Ectodermal cell (in vitro differentiated cells): ENCODE results near the gene NBEAL1.
"Not testable (repeated sequence)": the region's sequence is repeated elsewhere in the genome, so short reads cannot be mapped to it uniquely, and the experiment has no call there.

Experiments
- H3K27ac ChIP-seq: 2 replicates; pipeline ENCODE4 v1.7.0; 2013; ENCODE audit warnings: mild to moderate bottlenecking, low read depth, low read length; ENCODE audit not compliant: insufficient read depth, poor library complexity, severe bottlenecking
- H3K27me3 ChIP-seq: 2 replicates; pipeline ENCODE4 v1.7.0; 2013; ENCODE audit warnings: mild to moderate bottlenecking, low read length; ENCODE audit not compliant: insufficient read depth, control insufficient read depth, poor library complexity, severe bottlenecking
- H3K36me3 ChIP-seq: one replicate; pipeline ENCODE4 v1.7.0; 2013; ENCODE audit warnings: low read length; ENCODE audit not compliant: control insufficient read depth, insufficient read depth
- H3K4me1 ChIP-seq: one replicate; pipeline ENCODE4 v1.7.0; 2013; ENCODE audit warnings: low read length; ENCODE audit not compliant: control insufficient read depth, insufficient read depth
- H3K4me3 ChIP-seq: 2 replicates; pipeline ENCODE4 v1.7.0; 2013; ENCODE audit warnings: low read depth, low read length, control low read depth; ENCODE audit not compliant: insufficient read depth
- H3K9me3 ChIP-seq: 2 replicates; pipeline ENCODE4 v1.7.0; 2013; ENCODE audit warnings: mild to moderate bottlenecking, low read length, moderate library complexity; ENCODE audit not compliant: control insufficient read depth
- WGBS, 2 experiments: methylation state at CpG; one replicate each; pipeline ENCODE4 v1.1.7; 2013; ENCODE audit warnings: missing lambda C conversion rate in 2 of 2; 5-methylcytosine and 5-hydroxymethylcytosine counted together

NBEAL1 gene

GRCh38 chr2:203037026-203037425 is 22.4 kb downstream of the NBEAL1 start:
- WGBS, 2 experiments = 100% methylated on average over 2 of the region's 2 CpGs; no CpG with 5 or more reads in 1 of the 2 experiments
- Histone ChIP-seq H3K27ac (no peak overlapping the region), H3K9me3 (no peaks in the 10 kb centered on the region), H3K4me1 (no peaks in the 10 kb centered on the region), H3K4me3 (no peak overlapping the region), H3K36me3 (no peaks in the 10 kb centered on the region), H3K27me3 (no peaks in the 10 kb centered on the region)

DNA sequence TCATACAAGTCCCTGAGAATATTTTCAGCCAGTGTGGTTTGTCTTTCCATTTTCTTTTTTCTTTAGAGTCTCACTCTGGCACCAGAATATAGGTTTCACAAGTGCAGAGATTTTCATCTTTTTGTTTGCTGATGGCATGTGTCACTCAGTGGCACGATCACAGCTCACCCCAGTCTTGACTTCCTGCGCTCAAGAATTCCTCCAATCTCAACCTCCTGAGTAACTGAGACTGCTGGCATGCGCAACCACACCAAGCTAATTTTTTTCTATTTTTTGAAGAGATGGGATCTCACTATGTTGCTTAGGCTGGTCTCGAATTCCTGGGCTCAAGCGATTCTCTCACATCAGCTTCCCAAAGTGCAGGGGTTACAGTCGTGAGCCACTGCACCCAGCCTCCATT is 23.9 kb downstream of the NBEAL1 start:
- H3K4me3 ChIP-seq = no peak overlapping the region
- 84 to 98% methylated on average over 3 to 5 of the region's 6 CpGs for WGBS, 2 experiments

DNA sequence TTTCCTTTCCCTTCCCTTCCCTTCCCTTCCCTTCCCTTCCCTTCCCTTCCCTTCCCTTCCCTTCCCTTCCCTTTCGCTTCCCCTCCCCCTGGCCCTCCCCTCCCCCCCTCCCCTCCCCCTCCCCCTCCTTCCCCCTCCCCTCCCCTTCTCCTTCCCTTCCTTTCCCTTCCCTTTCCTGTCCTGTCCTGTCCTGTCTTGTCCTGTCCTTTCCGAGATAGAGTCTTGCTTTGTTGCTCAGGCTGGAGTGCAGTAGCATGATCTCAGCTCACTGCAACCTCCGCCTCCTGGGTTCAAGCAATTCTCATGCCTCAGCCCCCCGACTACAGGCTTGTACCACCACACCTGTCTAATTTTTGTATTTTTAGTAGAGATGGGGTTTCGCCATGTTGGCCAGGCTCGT is 24.5 kb downstream of the NBEAL1 start:
- H3K4me3 ChIP-seq, H3K36me3 ChIP-seq, H3K27me3 ChIP-seq, H3K27ac ChIP-seq, H3K4me1 ChIP-seq, H3K9me3 ChIP-seq: not testable (repeated sequence)
- WGBS, 2 experiments = 89 to 90% methylated on average over 4 to 5 of the region's 6 CpGs

More for the DNA sequence above, 23.9 kb downstream of the NBEAL1 start:
- Histone ChIP-seq H3K36me3 (no peaks in the 10 kb centered on the region), H3K4me1 (no peaks in the 10 kb centered on the region), H3K9me3 (no peaks in the 10 kb centered on the region), H3K27ac (no peak overlapping the region), H3K27me3 (no peaks in the 10 kb centered on the region)

DNA sequence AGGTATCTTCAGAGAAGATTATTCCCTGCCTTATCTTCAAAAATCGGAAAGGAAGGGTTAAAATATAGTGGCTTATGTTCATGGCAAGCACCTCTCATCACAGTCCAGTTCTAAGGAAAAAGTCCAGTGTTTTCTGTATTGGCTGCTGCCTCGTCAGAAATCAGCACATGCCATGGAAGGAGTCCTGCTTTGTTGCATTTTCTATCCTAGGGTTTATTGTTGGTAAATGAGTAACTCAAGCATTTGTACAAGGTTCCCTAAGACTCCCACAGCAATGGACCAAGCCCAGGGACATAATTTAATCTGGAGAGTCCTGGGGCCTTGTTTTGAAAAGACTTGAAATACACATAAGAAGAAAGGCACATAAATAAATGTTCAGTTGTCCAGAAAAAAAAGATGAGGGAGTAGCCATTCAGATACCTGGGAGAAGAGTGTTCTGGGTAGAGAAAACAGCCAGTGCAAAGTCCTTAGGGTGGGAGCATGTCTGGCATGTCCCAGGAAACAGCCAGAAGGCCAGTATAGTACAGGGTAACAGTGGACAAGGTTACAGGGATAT is 26.4 kb downstream of the NBEAL1 start:
- WGBS, 2 experiments = 80 to 84% methylated on average over 2 of the region's 2 CpGs
- H3K4me3 ChIP-seq = no peak overlapping the region
- no peak overlapping the region for H3K27ac ChIP-seq
- no peaks in the 10 kb centered on the region for H3K9me3 ChIP-seq
- H3K36me3 ChIP-seq = no peaks in the 10 kb centered on the region
- H3K4me1 ChIP-seq = no peaks in the 10 kb centered on the region
- no peaks in the 10 kb centered on the region for H3K27me3 ChIP-seq

DNA sequence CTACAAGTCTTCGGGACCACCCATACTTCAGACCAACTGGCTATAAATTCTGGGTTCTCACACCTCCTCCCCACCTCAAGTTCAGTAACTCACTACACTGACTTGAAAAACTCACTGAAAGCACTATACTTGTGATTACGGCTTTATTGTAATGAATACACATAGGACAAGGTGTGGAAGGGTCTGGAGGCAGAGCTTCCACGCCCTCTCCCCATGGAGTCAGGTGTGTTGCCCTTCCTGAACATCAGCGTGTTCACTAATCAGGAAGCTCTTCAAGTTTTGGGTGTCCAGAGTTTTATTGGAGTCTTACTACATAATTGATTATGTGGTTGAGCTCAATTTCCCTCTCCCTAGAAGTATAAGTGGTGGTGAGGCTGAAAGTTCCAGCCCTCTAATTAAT is 27.5 kb downstream of the NBEAL1 start:
- Histone ChIP-seq H3K27ac (no peak overlapping the region), H3K9me3 (no peaks in the 10 kb centered on the region), H3K27me3 (no peaks in the 10 kb centered on the region), H3K4me1 (no peaks in the 10 kb centered on the region), H3K4me3 (no peak overlapping the region), H3K36me3 (no peaks in the 10 kb centered on the region)
- 92 to 96% methylated on average over 4 of the region's 4 CpGs for WGBS, 2 experiments

DNA sequence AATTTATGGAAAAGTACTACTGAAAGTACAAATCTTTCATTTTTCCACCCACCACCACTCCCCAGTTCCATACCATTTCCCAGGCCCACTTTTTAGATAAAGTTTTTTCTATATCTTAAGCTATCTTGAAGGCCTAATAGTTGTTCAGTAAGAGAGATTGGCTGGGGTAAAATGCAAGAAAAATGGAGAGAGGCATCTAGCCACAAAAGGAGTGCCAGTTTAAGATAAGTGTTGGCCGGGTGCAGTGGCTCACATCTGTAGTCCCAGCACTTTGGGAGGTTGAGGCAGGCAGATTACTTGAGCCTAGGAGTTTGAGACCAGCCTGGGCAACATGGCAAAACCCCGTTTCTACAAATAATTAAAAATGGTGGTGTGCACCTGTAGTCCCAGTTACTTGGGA is 28.6 kb downstream of the NBEAL1 start:
- WGBS, 2 experiments = 88 to 92% methylated on average over 2 of the region's 2 CpGs
- no peaks in the 10 kb centered on the region for H3K9me3 ChIP-seq
- H3K4me3 ChIP-seq = no peak overlapping the region
- no peak overlapping the region for H3K27ac ChIP-seq
- no peaks in the 10 kb centered on the region for H3K4me1 ChIP-seq
- H3K27me3 ChIP-seq = no peaks in the 10 kb centered on the region
- no peaks in the 10 kb centered on the region for H3K36me3 ChIP-seq

GRCh38 chr2:203045867-203046266 is 31.2 kb downstream of the NBEAL1 start:
- WGBS, 2 experiments = 97 to 100% methylated on average over 1 of the region's 1 CpG
- Histone ChIP-seq H3K9me3 (no peaks in the 10 kb centered on the region), H3K36me3 (no peaks in the 10 kb centered on the region), H3K27me3 (no peaks in the 10 kb centered on the region), H3K4me3 (no peak overlapping the region), H3K4me1 (no peaks in the 10 kb centered on the region), H3K27ac (no peak overlapping the region)

GRCh38 chr2:203052539-203052938 is 37.9 kb downstream of the NBEAL1 start:
- WGBS, 2 experiments = 96 to 97% methylated on average over 3 of the region's 3 CpGs

GRCh38 chr2:203059567-203060240 is 45.0 kb downstream of the NBEAL1 start:
- Histone ChIP-seq H3K4me1 (no peaks in the 10 kb centered on the region), H3K27ac (no peak overlapping the region), H3K27me3 (no peaks in the 10 kb centered on the region), H3K4me3 (no peak overlapping the region), H3K9me3 (no peaks in the 10 kb centered on the region), H3K36me3 (no peaks in the 10 kb centered on the region)
- WGBS, 2 experiments = 93 to 94% methylated on average over 5 of the region's 5 CpGs

More at GRCh38 chr2:203052539-203052938, 37.9 kb downstream of the NBEAL1 start:
- Histone ChIP-seq H3K9me3 (no peaks in the 10 kb centered on the region), H3K4me3 (no peak overlapping the region), H3K27me3 (no peaks in the 10 kb centered on the region), H3K27ac (no peak overlapping the region), H3K36me3 (no peaks in the 10 kb centered on the region), H3K4me1 (no peaks in the 10 kb centered on the region)

DNA sequence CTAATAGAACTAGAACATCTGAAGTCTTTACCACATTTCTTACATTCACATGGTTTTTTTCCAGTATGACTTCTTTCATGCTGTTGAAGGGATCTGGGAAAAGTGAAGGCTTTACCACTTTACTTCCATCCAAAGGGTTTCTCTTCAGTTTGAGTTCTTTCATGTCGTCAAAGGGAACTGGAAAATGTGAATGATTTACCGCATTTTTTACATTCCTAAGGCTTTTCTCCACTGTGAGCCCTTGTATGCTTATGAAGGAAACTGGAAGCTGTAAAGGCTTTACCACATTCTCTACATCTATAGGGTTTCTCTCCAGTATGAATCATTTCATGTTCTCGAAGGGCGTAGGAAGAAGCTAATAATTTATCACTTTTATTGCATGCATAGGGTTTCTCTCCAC is 46.7 kb downstream of the NBEAL1 start:
- H3K9me3 ChIP-seq = no peaks in the 10 kb centered on the region
- H3K27me3 ChIP-seq = no peaks in the 10 kb centered on the region
- peak overlapping the region; percentile 5 for H3K27ac ChIP-seq
- H3K36me3 ChIP-seq = no peaks in the 10 kb centered on the region
- no peak overlapping the region for H3K4me3 ChIP-seq
- no peaks in the 10 kb centered on the region for H3K4me1 ChIP-seq
- 60 to 78% methylated on average over 2 to 4 of the region's 4 CpGs for WGBS, 2 experiments
